PC-3 (cell line): ENCODE data around the gene AMZ2.
"Not testable (repeated sequence)": the region's sequence is repeated elsewhere in the genome, so short reads cannot be mapped to it uniquely, and the experiment has no call there.

ENCODE experiments used
- CTCF ChIP-seq: fragments of 300-600 bp; sonication (generic); conservative IDR thresholded peaks from 2 replicates; pipeline ENCODE4 v1.5.1; 2017; ENCODE audit warnings: antibody characterized with exemption, low read depth, mild to moderate bottlenecking, low read length
- EZH2 ChIP-seq: fragments of 300-600 bp; sonication (generic); IDR thresholded peaks from one replicate; pipeline ENCODE4 v1.6.1; 2017; ENCODE audit warnings: antibody characterized with exemption, mild to moderate bottlenecking, low read length; ENCODE audit not compliant: unreplicated experiment
- EZH2phosphoT487 ChIP-seq: fragments of 300-600 bp; sonication (generic); IDR thresholded peaks from 2 replicates; pipeline ENCODE4 v1.6.1; 2018; ENCODE audit warnings: mild to moderate bottlenecking, antibody characterized with exemption, low read length, borderline replicate concordance

- TF ChIP-seq CTCF, EZH2, EZH2phosphoT487: not testable (repeated sequence)
Measured at GRCh38 chr17:68220186-68220585, 27.7 kb upstream of the AMZ2 start.
